HCT116 (cell line): Measurements from ENCODE around the gene PKNOX2. TPM values are rescaled to one million over a fixed set of nuclear protein-coding genes. Genes with fewer than 3 reads are reported as not detected.

Experiments
- ATAC-seq: fragments of 200-7000 bp; cut with Tn5 transposase; 2 replicates; pipeline ENCODE4 v1.9.1; 2020; ENCODE audit warnings: mild to moderate bottlenecking, moderate library complexity
- BruUV-seq: library from RNA; stranded (reverse); fragments of 400-500 nt; replicated peaks from 2 replicates; lab custom pipeline; 2021; lab: Mats Ljungman, UMichigan
- CTCF ChIA-PET: fragments of 300-600 bp; sonication (Branson Sonifier 250); formaldehyde crosslinking; loops from one replicate; lab custom pipeline; 2021; ENCODE audit warnings: antibody characterized with exemption; lab: Charles Lee
- POLR2A ChIA-PET: fragments of 300-600, 350-600 bp; sonication (Branson Sonifier 250); formaldehyde crosslinking; loops from one replicate; lab custom pipeline; 2021; ENCODE audit warnings: antibody characterized with exemption; lab: Charles Lee
- RAD21 ChIA-PET, 2 experiments: fragments of 300-600 bp; sonication (Branson Sonifier 250); formaldehyde crosslinking; loops; one replicate each; lab custom pipeline; 2023; ENCODE audit warnings: low total read pairs in 2 of 2; ENCODE audit not compliant: uncharacterized antibody in 2 of 2, unreplicated experiment in 2 of 2, low non-redundant PET in 1 of 2; lab: Charles Lee
- DNase-seq: peaks from one replicate; pipeline ENCODE4 v3.0.0-alpha.2; 2010; ENCODE audit warnings: low read depth, low spot score
- H2AFZ ChIP-seq: fragments of 200-600 bp; shearing (Covaris generic), sonication (generic); 2 replicates; pipeline ENCODE4 v1.6.1; 2017; ENCODE audit warnings: low read depth, mixed run types, mixed read lengths, antibody characterized with exemption, low read length; ENCODE audit not compliant: poor library complexity, severe bottlenecking
- H3K27ac ChIP-seq: 2 replicates; pipeline ENCODE4 v1.5.1; 2012; ENCODE audit warnings: low read depth, low read length
- H3K27me3 ChIP-seq: fragments of 200-600 bp; sonication (generic); 2 replicates; pipeline ENCODE4 v1.6.1; 2016; ENCODE audit warnings: mixed run types, low read length, mixed read lengths; ENCODE audit not compliant: insufficient read depth
- H3K36me3 ChIP-seq, 2 experiments: fragments of 200-500 bp in 1 of 2; fragments of 200-600 bp in 1 of 2; sonication (Bioruptor generic) in 1 of 2; sonication (generic) in 1 of 2; 2 replicates each; pipeline versions ENCODE4 v1.5.1 to v1.6.1; 2014 to 2016; ENCODE audit warnings: low read length in 2 of 2, inconsistent platforms in 1 of 2, mixed read lengths in 1 of 2, mixed run types in 1 of 2; ENCODE audit not compliant: insufficient read depth in 2 of 2, control insufficient read depth in 1 of 2
- H3K4me1 ChIP-seq, 2 experiments: fragments of 200-600 bp in 1 of 2; sonication (generic) in 1 of 2; 2 replicates each; pipeline versions ENCODE4 v1.5.1 to v1.6.1; 2012 to 2017; ENCODE audit warnings: low read length in 2 of 2, inconsistent platforms in 1 of 2, mild to moderate bottlenecking in 1 of 2, mixed read lengths in 1 of 2, mixed run types in 1 of 2, moderate library complexity in 1 of 2; ENCODE audit not compliant: insufficient read depth in 2 of 2, control insufficient read depth in 1 of 2
- H3K4me2 ChIP-seq: fragments of 200-600 bp; sonication (generic); 2 replicates; pipeline ENCODE4 v1.6.1; 2017; ENCODE audit warnings: mixed run types, low read length, mixed read lengths
- H3K4me3 ChIP-seq, 2 experiments: fragments of 200-600 bp in 1 of 2; sonication (generic) in 1 of 2; replicated peaks in 1 of 2; 2 replicates each; pipeline ENCODE4 v1.5.1; 2011 to 2016; ENCODE audit warnings: low read length in 2 of 2, control low read depth in 1 of 2, low read depth in 1 of 2, mild to moderate bottlenecking in 1 of 2, mixed read lengths in 1 of 2, mixed run types in 1 of 2
- H3K79me2 ChIP-seq: fragments of 200-600 bp; sonication (generic); 2 replicates; pipeline ENCODE4 v1.6.1; 2017; ENCODE audit warnings: mild to moderate bottlenecking, mixed run types, low read length, moderate library complexity, mixed read lengths; ENCODE audit not compliant: insufficient read depth
- H3K9ac ChIP-seq: fragments of 200-600 bp; sonication (generic); 2 replicates; pipeline ENCODE4 v1.6.1; 2016; ENCODE audit warnings: low read length, mixed read lengths
- H3K9me2 ChIP-seq: fragments of 200-600 bp; sonication (generic), shearing (Covaris generic); 2 replicates; pipeline ENCODE4 v1.6.1; 2017; ENCODE audit warnings: mixed run types, mild to moderate bottlenecking, moderate library complexity; ENCODE audit not compliant: insufficient read depth
- H3K9me3 ChIP-seq, 2 experiments: fragments of 200-500 bp in 1 of 2; fragments of 200-600 bp in 1 of 2; sonication (Bioruptor generic) in 1 of 2; sonication (generic) in 1 of 2; 2 replicates each; pipeline ENCODE4 v1.6.1; 2014 to 2017; ENCODE audit warnings: low read length in 2 of 2, mixed read lengths in 2 of 2, inconsistent platforms in 1 of 2, low read depth in 1 of 2, mild to moderate bottlenecking in 1 of 2, mixed run types in 1 of 2, moderate library complexity in 1 of 2; ENCODE audit not compliant: control insufficient read depth in 1 of 2, insufficient read depth in 1 of 2
- H4K20me1 ChIP-seq: fragments of 200-600 bp; sonication (generic), shearing (Covaris generic); 2 replicates; pipeline ENCODE4 v1.6.1; 2017; ENCODE audit warnings: mixed run types, mild to moderate bottlenecking, moderate library complexity; ENCODE audit not compliant: insufficient read depth
- CBX3 ChIP-seq: IDR thresholded peaks from 2 replicates; pipeline ENCODE4 v1.6.1; 2012; ENCODE audit warnings: low read depth
- ELF1 ChIP-seq: IDR thresholded peaks from 2 replicates; pipeline ENCODE4 v1.6.1; 2012; ENCODE audit warnings: low read depth, borderline replicate concordance
- EZH2 ChIP-seq: fragments of 200-600 bp; sonication (generic); IDR thresholded peaks from 2 replicates; pipeline ENCODE4 v1.6.1; 2017; ENCODE audit warnings: antibody characterized with exemption, mixed run types
- EZH2phosphoT487 ChIP-seq: fragments of 200-600 bp; IDR thresholded peaks from 2 replicates; pipeline ENCODE4 v1.6.1; 2018; ENCODE audit warnings: antibody characterized with exemption, borderline replicate concordance
- JUND ChIP-seq: IDR thresholded peaks from 2 replicates; pipeline ENCODE4 v1.6.1; 2012
- POLR2A ChIP-seq: IDR thresholded peaks from 2 replicates; pipeline ENCODE4 v1.7.0; 2011; ENCODE audit warnings: borderline replicate concordance; ENCODE audit not compliant: insufficient read depth, insufficient read length; ENCODE audit errors: extremely low read depth
- REST ChIP-seq: IDR thresholded peaks from 2 replicates; pipeline ENCODE4 v1.6.1; 2012; ENCODE audit warnings: low read depth
- YY1 ChIP-seq: IDR thresholded peaks from 2 replicates; pipeline ENCODE4 v1.6.1; 2011; ENCODE audit warnings: low read length, low read depth, moderate library complexity, mild to moderate bottlenecking; ENCODE audit not compliant: insufficient replicate concordance; ENCODE audit errors: extremely low read depth
- ZNF274 ChIP-seq: fragments of 200-500 bp; sonication (Bioruptor generic); IDR thresholded peaks from 2 replicates; pipeline ENCODE4 v1.6.1; 2014; ENCODE audit warnings: mild to moderate bottlenecking, low read depth, low read length, inconsistent platforms
- intact Hi-C: fragments of 100-400 bp; cut with micrococcal nuclease; formaldehyde crosslinking; loops from 2 replicates; pipeline ENCODE4 v1.10.0; 2022
- total RNA-seq: library from RNA; stranded (reverse); gene quantifications from one replicate; pipeline ENCODE4 v1.2.1, GENCODE V29; 2021; ENCODE audit not compliant: unreplicated experiment
- TF ChIP-seq, protein P1 (sequence below): IDR thresholded peaks from 2 replicates; pipeline ENCODE4 v1.6.1; 2012

PKNOX2 gene
- total RNA-seq, 1 experiment from 2014 or later, result 0.20 TPM

DNA sequence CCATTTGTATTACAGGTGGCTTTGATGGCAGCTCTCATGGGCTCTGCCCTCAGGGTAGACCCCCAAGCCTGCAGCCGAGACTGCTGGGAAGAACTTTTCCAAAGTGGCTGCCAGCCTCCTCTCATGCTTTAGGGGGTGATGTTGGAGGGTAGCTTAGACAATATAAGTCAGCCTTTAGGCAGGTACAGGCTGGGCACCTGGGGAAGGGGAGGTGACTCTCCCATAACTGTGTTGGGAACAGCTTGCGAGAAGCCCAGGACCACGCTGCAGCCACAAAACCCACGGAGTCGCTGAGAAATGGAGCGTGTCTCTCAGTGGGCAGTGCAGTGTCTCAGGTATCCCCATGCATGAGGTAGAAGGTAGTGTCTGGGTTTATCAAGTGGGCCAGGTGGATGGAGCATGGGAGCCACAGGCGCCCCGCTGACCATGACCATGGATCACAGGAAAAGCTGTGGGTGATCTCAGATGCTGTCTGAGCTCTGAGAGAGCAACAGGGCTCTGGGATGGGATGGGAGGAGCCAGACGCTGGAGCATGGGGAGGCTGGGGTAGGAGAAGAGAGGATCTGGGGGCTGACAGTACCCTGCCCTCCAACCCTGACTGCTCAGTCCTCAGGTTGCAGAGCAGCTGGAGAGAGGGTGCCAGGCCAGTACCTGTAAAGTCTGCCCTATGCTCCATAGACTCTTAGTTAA lies 216.3 kb downstream of the PKNOX2 start:
- Histone ChIP-seq H3K9me2 (no peaks in the 10 kb centered on the region), H3K9me3 (no peaks in the 10 kb centered on the region), H3K36me3 (no peaks in the 10 kb centered on the region), H3K4me1 (no peaks in the 10 kb centered on the region; a peak in 1 of 4 replicates), H3K27ac (no peak overlapping the region), H3K4me2 (no peak overlapping the region), H3K4me3 (no peak overlapping the region), H3K9ac (no peak overlapping the region), H3K79me2 (no peaks in the 10 kb centered on the region), H4K20me1 (no peaks in the 10 kb centered on the region), H2AFZ (no peak overlapping the region), H3K27me3 (peaks cover 60% of the 10 kb centered on the region)
- ATAC-seq, result no peak; the same call in 1 of the 2 replicates
- ChIA-PET RAD21 (no interaction called here), POLR2A (no interaction called here), CTCF (no interaction called here)
- intact Hi-C loops, result no loop called here
- BruUV-seq, result no TSS peak
- TF ChIP-seq CBX3, result no peak
- no peak for DNase-seq

DNA sequence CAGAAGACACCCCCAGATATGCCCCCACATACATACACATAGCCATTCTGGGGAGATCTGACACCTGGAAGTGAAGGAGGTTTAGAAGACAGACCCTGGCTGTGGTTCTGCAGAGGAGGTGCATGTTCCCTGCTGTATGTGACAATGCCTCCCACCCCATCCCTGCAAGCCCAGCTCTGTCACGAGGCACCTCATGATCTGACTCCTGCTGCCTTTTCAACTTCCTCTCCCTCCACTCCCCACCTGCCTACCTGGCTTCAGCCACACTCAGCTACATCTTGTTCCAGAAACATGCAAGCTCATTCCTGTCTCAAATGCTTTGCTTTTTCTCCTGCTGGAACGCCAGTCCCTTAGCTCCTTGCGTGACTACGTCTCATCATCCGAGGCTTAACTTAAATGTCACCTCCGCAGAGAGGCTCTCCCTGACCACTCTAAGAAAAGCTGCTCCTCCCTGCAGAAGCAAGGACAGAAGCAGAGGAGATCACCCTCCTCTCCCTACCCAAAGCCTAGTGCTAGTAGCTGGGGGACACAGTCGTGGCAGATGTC lies 217.0 kb downstream of the PKNOX2 start:
- Histone ChIP-seq H3K9me3 (no peaks in the 10 kb centered on the region), H3K4me1 (no peaks in the 10 kb centered on the region; a peak in 1 of 4 replicates), H2AFZ (no peak overlapping the region), H3K9ac (no peak overlapping the region), H3K79me2 (no peaks in the 10 kb centered on the region), H3K4me3 (no peak overlapping the region), H3K27ac (no peak overlapping the region), H3K4me2 (no peak overlapping the region), H4K20me1 (no peaks in the 10 kb centered on the region), H3K36me3 (no peaks in the 10 kb centered on the region), H3K27me3 (peaks cover 58% of the 10 kb centered on the region), H3K9me2 (no peaks in the 10 kb centered on the region)
- TF ChIP-seq ELF1, result no peak
- no peak for TF ChIP-seq YY1
- no peak for TF ChIP-seq JUND
- TF ChIP-seq REST, result no peak
- no peak for TF ChIP-seq ZNF274
- TF ChIP-seq EZH2phosphoT487, result no peak
- TF ChIP-seq, protein P1, sequence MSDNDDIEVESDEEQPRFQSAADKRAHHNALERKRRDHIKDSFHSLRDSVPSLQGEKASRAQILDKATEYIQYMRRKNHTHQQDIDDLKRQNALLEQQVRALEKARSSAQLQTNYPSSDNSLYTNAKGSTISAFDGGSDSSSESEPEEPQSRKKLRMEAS, result no peak
- TF ChIP-seq POLR2A, result no peak
- no peak for TF ChIP-seq EZH2
- intact Hi-C loops, result no loop called here
- ChIA-PET CTCF (no interaction called here), POLR2A (no interaction called here), RAD21 (no interaction called here)
- ATAC-seq (no peak), DNase-seq (no peak)
- no TSS peak for BruUV-seq
